ENCODE data around the gene FBXL16.

FBXL16 gene

DNA sequence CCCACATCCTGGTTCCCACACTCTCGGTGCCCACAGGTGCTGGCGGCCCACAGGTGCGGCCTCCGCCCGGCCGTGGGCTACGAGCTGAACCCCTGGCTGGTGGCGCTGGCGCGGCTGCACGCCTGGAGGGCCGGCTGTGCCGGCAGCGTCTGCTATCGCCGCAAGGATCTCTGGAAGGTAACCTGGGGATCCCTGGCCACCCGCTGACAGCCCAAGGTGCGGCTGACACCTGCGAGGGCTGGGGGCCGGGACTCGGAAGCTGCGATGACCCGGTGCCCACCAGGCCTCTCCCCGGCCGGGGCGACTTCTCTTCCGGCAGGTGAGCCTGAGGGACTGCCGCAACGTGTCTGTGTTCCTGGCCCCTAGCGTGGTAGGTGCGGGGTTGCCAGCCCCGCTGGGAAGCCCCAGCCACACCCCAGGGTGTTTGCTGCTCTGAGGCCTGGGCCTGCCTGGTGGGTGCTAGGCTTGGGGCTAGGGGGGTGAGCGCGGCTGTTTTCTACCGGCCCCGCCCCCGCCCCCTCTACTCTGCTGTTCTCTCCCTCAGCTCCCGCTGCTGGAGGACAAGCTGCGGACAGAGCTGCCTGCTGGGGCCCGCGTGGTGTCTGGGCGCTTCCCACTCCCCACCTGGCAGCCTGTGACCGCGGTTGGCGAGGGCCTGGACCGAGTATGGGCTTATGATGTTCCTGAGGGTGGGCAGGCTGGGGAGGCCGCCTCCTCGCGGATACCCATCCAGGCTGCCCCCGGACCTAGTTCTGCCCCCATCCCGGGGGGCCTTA lies 16.4 kb upstream of the FBXL16 start:
- DNase-seq: no peak

DNA sequence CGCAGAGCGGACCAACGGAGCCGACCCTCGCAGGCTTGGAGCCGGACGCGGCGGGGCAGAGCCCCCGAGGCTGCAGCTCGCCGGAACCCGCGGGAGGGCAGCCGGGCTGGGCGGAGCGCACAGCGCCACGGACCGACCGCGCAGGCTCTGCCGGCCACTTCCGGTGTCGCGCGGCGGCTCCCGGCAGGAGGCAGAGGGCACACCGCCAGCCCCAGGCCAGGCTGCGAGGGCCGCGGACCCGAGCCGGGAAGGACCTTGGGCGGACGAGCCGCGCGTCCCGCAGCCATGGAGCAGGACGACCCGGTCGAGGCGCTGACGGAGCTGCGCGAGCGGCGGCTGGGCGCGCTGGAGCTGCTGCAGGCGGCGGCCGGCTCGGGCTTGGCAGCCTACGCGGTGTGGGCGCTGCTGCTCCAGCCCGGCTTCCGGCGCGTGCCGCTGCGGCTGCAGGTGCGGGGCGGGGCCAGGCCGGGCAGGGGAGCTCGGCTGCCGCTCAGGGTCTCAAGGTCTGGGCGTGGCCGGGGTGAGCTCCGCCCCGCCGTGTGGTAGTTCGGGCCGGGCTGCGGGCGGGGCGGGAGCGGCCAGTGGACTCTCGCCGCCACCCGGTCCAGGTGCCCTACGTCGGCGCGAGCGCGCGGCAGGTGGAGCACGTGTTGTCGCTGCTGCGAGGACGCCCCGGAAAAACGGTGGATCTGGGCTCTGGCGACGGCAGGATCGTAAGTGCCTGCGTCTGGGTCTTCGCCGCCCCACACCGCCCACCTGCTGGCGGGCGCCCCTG lies 15.6 kb upstream of the FBXL16 start, which contains the start of gene ANTKMT:
TSS of gene ANTKMT (plus strand) at position 157 of the 775 bp plus-strand sequence. CDS start at position 286, 129 bp downstream.
- peak; percentile 78 for DNase-seq

DNA sequence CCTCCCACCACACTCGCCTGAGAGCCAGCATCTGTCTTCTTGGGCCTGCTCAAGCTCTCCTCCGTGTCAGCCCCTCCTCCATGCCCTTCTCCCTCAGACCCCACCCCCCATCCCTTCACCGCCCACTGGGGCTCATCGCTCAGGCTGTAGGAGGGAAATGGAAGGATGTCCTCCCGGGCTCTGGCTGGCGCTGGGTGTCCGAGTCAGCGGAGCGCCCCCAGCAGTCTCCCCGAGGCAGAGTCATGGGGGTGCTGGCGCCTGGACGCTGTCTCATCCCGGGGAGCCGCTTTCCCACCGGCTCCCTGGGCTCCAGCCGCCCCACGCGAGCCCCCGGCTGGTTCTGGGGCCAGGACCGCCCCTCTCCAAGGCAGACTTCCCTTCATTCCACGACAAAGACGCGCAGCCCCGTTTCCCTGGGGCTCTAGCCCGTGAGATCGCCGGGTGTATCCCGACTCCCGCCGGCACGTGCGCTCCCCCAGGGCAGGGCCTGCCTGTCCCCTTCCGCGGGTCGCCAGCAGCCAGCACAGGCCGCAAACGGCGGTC lies 14.9 kb upstream of the FBXL16 start:
- DNase-seq: peak; percentile 57

DNA sequence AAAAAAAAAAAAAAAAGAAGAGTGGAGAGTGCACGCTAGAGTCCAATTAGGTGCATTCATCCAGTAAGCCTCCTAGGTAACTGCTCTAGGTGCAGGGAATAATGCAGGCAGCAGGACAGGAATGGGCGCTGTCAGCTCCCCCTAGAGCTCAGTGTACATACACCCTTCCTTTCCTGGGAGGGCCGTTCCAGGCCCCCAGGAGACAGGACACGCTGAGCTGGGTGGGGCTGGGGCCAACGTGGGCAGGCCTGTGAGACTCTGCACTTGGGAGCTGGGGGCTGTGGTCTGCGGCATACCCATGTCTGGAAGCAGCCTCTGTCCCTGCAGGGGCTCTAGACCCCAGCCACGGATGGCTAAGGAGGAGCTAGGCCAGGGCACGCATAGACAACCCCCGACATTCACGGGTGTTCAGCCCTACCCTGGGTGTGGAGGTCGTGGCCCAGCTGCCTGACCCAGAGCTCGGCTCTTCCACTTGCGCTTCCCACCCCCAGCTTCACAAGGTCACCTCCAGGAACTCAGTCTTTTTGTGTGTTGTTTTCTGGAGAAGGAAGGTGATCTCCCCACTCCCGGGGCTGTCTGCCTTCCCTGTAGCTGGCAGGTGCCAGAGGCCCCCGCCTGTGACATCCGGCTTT lies 14.3 kb upstream of the FBXL16 start:
- DNase-seq: no peak

DNA sequence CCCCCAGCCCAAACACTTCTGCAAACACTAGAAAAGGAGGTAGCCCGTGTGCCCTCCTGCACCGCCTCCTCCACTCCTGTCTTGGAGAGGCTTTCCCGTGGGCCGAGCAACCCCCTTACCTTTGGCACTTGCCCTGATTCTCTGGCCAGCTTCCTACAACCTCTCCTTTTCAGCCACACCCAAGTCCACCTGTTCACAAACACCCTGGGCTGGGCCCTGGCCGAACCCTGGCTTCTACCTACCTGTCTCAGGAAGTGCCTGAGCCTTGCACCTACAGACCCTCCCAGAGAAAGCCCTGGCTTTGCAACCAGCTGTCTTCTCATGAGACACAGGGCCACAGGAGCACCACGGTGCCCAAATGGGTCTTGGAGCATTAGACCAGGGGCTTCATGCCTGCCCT lies 13.3 kb upstream of the FBXL16 start:
- DNase-seq: no peak

DNA sequence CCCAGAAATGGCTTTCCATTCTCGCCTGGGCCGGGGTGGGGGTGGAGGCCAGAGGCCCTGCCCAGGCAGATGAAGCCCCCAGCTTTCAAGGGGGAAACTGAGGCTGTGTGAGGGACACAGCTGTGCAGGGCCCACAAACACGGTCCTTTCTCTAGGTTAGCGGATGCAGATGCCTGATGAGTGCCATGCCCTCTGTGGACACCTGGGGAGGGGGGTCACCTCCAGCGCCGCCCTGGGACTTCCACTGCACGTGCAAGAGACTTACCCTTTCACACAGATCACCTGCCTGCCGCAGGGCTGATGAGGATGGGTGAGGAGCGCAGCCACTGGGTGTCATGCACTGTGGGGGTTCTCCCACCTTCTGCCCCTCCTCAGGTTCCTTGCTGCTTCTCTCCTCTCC lies 12.8 kb upstream of the FBXL16 start:
- DNase-seq: no peak

DNA sequence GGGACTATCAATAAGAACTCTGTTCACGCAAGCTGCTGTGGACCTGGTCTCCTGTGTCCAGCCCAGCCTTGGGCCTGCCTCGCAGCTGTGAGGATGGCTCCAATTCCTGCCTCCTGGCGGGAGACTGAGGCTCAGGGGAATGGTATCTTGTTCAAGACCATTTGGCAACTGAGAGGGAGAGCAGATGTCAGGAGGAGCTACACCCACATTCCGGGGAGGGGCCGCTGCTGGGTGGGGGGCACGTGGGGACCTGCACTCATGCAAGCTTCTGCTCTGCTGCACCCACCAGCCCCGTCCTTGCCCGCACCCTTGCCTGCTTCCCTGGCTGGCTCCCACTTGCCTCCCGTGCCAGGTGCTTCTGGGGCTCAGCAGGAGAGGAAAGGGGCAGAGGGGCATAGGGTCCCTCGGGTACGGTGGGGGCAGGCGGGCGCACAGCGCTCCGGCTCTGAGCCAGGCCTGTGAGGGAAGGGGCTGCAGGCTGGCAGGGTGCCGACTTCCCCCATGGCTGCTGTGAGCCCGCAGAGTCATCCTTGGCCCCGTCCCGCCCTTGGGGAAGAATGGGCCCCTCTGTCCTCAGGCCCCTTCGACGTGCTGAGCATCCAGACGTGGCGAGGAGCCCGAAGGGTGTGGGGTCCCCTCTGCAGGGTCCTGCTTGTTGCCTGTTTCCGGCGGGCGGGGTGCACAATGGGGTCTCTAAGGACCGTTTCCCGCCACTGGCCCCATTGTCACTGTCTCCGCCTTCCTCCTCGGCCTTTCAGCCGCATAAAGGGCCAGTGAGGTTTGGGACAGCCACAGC lies 12.0 kb upstream of the FBXL16 start:
- DNase-seq: no peak

DNA sequence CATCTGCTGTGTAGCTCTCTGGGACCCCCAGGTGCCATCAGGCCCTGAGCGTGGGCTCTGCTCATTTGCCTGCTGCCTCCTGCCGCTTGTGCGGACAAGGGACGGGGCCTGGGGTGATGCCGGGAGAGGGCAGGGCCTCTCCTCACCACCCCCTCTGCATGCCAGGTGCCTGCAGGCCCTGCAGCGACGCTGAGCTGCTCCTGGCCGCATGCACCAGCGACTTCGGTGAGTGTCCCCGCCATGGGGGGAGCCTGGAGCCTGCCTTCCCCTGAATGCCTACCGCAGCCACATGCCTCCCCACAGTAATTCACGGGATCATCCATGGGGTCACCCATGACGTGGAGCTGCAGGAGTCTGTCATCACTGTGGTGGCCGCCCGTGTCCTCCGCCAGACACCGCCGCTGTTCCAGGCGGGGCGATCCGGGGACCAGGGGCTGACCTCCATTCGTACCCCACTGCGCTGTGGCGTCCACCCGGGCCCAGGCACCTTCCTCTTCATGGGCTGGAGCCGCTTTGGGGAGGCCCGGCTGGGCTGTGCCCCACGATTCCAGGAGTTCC lies 11.2 kb upstream of the FBXL16 start:
- DNase-seq: no peak

DNA sequence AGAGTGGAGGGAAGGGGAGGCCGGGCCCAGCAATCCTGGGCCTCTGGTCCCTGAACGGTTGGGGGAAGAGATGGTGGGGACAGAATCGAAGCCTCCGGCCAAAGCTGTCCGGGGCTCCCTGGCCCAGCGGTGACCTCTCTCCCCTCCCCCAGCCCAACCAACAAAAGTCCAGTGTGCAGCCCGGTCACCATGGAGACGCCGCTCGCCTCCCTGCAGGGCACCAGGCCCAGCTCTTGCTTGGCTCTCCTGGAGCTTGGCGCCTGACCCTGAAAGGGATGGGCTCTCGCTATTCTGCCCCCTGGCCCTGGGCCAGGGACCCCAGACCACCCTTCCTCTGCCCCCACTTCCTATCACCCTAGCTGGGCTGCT lies 10.6 kb upstream of the FBXL16 start:
- DNase-seq: peak; percentile 22

DNA sequence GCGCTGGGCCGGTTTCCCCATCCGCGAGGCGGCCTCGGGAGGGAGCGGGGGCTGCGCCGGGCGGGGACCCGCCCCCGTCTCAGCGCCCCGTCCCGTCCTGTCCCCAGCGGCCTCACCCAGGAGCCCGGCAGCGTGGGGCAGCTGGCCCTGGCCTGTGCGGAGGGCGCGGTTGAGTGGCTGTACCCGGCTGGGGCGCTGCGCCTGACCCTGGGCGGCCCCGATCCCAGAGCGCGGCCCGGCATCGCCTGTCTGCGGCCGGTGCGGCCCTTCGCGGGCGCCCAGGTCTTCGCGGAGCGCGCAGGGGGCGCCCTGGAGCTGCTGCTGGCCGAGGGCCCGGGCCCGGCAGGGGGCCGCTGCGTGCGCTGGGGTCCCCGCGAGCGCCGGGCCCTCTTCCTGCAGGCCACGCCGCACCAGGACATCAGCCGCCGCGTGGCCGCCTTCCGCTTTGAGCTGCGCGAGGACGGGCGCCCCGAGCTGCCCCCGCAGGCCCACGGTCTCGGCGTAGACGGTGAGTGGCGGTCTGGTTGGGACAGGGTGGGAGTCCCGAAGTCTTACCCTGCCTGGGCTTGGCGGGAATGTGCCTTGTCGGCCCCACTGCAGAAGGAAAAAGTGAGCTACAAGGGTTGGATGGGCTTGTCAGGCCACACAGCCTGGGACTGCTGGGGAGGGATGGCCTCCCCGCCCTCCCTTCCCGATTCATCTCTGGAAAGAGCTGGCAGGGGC lies 10.0 kb upstream of the FBXL16 start:
- peak; percentile 36 for DNase-seq

DNA sequence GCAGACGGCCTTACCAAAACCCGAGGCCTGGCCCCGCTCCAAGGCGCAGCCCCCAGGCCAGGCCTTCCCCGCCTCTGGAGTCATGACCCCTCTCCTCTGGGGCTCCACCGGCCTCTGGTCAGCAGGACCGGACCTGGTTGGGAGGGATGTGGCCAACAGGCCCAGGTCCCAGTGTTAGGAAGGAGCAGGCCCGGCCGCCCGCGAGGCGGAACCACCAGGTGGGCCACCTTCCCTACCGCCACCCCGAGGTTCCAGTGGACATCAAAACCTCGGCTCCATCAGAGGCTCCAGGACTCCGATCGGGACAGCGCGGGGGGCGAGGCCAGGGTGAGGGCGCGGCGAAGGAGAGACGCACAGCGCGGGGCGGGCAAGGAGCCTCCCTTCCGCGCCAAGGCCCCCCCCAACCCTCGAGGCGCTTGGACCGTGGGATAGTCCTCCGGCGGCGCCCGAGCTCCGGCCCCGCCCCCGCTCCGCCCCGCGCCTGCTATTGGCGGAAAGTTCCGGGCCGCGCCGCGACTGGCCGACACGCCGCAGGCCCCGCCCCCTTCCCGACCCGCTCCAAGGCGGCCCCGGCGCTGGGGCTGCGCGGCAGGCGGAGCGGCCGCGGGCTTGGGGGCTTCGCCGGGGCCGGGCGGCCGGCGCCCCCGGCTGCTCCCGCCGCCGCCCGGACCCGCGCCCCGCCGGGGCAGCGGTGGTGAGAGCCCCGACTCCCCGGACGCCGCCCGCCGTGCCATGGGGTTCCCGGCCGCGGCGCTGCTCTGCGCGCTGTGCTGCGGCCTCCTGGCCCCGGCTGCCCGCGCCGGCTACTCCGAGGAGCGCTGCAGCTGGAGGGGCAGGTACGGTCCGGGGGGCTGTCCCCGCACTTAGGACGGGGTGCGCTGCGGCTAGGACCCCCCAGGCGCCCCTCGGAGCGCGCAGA lies 9.2 kb upstream of the FBXL16 start, which contains the start of gene METRN:
TSS of gene METRN (plus strand) at position 561 of the 919 bp plus-strand sequence. CDS start at position 733, 172 bp downstream.
- peak; percentile 88 for DNase-seq

DNA sequence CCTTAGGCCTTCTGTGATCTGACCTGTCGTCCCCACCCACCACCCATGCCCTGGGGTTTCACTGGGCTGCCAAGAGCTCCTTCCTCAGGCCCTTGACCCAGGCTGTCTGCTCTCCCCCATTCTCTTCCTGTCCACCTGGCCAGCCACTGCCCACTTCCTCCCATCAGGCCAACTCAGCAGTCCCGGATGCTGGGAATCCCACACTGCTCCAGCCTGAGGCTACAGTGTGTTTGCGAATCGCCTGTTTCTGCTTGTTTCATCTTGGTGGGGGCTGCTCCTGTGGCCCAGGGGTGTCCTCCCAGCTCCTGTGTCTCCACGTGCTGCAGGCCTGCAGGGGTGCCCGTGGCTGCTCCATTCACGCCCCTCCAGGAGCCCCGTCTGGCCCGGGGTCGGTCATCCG lies 8.5 kb upstream of the FBXL16 start:
- no peak for DNase-seq

DNA sequence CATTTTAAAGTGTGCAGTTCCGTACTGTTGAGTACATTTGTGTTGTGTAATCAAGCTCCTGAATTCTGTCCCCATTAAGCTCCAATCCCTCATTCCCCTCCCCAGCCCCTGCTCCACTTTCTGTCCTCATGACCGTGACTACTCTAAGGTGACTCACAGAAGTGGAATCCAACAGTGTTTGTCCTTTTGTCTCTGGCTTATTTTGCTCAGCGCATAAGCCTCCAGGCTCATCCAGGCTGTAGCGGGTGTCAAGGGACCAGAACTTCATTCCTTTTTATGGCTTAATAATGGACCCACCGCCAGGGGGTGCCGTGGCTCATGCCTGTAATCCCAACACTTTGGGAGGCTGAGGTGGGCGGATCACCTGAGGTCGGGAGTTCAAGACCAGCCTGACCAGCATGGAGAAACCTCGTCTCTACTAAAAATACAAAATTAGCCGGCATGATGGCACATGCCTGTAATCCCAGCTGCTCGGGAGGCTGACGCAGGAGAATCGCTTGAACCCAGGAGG lies 7.2 kb upstream of the FBXL16 start:
- peak; percentile 98 for DNase-seq

DNA sequence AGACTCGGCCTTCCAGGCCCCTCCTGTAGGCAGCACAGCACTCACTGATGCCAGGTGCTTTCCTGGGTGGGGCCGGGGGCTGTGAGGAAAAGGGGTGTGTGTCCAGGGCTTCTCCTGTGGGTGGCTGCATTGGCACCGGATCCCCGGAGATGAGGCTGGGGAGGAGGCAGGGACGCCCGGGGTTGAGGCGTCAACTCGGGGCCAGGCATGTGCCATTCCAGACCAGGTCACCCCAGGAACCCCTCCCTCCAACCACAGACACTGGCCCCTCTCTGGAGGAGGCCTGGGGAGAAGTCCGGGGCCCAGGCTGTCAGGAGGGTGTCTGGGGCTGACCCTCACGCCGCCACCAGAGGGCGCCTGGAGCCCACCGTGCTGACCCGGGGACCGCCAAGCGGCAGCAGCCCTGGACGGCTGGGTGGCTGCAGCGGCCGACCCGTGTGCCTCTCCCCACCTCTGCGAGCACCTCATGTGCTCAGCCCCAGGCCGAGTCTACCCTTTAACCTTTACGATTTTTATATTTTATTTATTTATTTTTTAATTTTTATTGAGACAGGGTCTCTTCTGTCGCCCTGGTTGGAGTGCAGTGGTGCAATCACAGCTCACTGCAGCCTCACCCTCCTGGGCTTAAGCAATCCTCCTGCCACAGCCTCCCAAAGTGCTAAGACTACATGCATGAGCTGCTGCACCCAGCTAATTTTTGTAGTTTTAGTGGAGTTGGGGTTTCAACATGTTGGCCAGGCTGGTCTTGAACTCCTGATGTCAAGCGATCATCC lies 6.1 kb upstream of the FBXL16 start:
- peak; percentile 66 for DNase-seq

DNA sequence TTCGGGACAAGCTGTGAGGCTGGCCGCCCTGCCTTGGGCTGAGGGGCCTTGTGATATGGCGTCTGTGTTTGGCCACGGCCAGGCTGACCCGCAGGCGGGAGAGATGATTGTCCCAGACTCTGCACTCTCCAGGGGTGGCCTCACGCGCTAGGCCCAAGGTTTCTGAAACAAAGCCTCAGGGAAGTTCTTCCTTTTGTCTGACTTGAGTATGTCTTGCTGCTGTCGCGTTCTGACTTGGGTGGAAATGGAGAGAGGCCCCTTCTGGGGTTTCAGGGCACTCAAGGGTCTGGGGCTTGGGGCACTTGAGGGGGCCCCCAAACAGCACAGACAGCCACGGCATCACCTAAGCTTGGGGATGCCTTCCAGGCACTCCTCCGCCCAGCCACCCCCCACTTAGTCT lies 5.5 kb upstream of the FBXL16 start:
- no peak for DNase-seq

DNA sequence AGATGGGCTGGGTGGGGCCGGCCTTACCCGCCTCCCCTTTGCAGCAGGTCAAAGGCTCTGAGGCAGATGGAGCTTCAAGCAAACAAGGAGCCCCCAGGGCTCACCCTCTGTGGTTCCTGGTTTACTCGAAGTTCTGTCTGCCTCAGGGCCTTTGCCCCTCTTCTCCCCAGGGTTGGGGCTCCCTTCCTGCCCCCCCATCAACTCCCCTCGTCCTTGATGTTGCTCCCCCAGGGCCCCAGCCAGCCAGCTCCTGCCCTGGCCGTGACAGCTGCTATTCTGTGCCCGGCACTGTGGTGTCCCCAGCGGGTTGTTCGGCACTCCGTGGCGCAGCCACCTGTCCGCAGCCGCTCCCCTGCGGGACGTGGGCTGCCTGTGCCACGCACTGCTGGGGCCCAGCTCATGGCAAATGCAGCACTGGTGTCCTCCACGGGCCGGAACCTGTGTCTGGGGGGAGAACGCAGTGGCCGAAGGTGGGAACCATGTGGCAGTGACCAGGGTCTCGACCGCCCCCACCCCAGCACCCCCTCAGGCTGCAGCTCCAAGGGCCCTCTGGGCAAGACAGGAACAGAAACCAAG lies 5.0 kb upstream of the FBXL16 start:
- no peak for DNase-seq

DNA sequence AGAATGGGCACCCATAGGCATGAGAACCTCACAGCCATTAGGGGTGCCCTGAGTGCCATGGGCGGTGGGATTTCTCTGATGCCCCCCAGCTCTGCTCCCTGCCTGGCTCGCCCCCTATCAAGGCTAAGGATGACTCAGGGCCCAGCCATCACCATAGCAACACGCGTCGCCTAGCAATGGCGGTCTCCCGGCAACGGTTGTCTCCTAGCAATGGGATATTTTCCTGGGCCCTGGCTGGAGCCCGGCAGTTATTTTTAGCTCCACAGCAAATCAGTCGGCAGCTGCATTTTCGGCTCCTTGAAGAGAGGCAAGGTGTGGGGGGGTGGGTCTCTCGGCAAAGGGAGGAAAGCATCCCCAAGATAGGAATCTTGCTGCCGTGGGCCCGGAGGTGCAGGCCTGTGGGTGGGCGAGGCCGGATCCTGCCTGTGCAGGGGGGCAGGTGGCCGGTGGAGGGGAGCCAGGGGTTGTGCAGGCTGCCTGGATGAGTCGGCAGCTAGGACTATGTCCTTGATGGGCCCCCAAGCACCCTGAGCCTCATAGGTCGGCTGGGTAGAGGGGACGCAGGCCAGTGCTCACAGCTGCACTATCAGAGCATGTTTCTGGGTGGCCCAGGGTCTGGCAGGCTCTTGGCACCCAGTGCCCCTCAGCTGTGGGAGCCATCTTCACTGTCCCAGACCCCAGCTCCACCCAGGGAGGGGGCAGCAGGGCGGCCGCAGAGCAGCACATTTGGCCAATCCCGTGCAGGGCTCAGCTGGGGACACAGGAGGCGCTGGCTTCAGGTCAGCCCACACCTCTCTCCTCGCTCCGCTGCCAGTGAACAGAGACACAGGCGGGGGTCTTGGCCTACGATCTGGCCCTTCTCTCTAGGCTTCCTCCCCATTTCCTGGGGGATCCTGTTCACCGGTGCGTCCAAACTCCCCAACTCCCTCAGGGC lies 4.2 kb upstream of the FBXL16 start:
- peak; percentile 71 for DNase-seq

DNA sequence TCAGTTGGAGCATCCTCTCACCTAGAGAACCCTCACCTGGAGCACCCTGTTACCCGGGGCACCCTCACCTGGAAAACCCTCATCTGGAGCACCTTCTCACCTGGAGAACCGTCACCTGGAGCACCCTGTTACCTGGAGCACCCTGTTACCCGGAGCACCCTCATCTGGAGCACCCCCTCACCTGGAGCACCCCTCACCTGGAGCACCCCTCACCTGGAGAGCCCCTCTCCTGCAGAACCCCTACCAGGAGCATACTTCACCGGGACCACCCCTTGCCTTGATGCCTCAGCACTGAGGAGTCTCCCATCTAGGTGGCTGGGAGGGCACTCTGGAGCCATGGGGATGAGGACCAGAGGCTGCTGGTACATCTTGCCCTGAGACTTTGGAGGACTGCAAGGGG lies 3.4 kb upstream of the FBXL16 start:
- DNase-seq: no peak

Measured in HCEC 1CT (cell line).